ENCODE data around the gene MLEC.
A peak's percentile ranks its signal among the peaks of the same experiment; 100 is the strongest.

Gene MLEC

DNA sequence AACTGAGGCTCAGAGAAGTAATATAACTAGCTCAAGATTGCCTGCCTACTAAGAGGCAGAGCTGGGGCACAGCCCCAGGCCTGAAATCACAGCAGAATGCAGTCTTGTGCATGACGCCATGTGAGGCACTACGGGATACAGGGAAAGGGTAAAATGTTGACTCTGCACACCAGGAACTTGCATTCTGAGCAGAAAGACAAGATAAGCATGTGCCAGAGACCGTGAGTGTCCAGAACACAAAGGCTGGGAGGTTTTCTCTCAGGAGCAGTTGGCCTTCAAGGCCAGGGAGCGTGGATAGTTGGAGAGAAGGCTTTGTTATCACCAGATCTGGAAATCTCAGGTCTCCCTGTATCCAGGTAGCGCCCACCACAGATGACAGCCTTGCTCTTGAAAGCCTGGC lies 23.2 kb upstream of the MLEC start:
- peak overlapping the region in 1 of 2 donors; percentile 5 for H3K4me3 ChIP-seq (ENCODE audit: low read length in 2 of 2)
- WGBS, 2 donors (ENCODE audit: extremely low coverage in 2 of 2, insufficient read length in 2 of 2, insufficient replicate concordance in 1 of 2), result no CpG with 5 or more reads among the region's 5 CpGs

DNA sequence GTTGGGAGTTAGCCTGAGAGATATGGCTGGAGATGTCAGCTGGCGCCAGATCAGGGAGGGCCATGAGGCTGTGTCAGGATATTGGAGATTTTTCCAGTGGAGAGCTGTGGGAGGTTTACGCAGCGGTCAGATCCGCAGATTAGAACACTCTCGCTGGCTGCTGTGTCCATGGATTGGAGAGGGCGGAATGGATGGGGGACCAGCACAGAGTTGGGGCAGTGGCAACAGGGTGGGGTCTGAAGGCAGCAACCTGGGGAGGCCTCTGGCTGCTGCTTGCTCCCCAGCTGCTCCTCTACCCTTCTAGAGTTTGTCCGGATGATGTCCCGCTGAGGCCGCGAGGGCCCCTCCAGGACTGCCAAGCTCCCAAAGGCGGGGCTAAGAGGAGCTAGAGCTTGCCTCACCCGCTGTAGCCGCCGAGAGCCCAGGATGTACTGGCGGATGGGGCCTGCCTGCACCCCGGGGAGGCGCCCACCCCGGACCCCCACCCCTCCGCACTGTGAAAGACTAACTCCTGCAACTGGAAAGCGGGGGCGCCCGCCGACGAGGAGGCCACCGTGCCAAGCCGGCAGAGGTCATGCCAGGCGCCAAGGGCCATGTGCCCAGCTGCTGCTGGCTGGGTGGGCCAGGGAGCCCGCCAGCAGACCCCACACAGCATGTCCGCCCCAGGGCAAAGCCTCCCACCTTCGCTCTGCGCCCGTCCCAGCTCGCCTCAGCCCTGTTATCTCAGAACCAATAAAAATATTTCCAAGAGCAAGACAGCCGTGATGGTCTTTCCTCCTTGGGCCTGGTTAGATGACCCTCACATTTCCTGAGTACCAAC lies 20.2 kb upstream of the MLEC start:
- Histone ChIP-seq H2BK120ac (ENCODE audit: low read depth, low read length) (peak overlapping the region; percentile 52), H4K8ac (ENCODE audit: low read depth, low read length) (peak overlapping the region; percentile 57), H3K27me3 (ENCODE audit: control insufficient read depth in 3 of 3, insufficient read depth in 3 of 3, low read depth in 1 of 3, low read length in 3 of 3) (no peaks in the 10 kb centered on the region), H3K23ac (ENCODE audit: low read depth, low read length, poor library complexity) (no peak overlapping the region), H3K9me3 (replicated peaks in 1 of 2; ENCODE audit: control insufficient read depth in 2 of 2, insufficient read depth in 1 of 2, low read depth in 1 of 2, low read length in 2 of 2) (no peaks in the 10 kb centered on the region), H3K4me3 (ENCODE audit: low read length in 2 of 2) (no peak overlapping the region), H2BK5ac (ENCODE audit: low read length) (no peak overlapping the region), H3K4me2 (ENCODE audit: insufficient read depth, low read length, poor library complexity, severe bottlenecking) (no peak overlapping the region), H2AK5ac (ENCODE audit: low read depth, low read length) (peak overlapping the region; percentile 77), H3K4ac (ENCODE audit: low read length) (peak overlapping the region; percentile 29), H2BK15ac (ENCODE audit: low read length) (peak overlapping the region; percentile 95), H4K91ac (ENCODE audit: low read depth, low read length, poor library complexity) (no peak overlapping the region), H3K4me1 (ENCODE audit: control insufficient read depth in 2 of 2, insufficient read depth in 1 of 2, low read depth in 1 of 2, low read length in 2 of 2) (peaks cover 12 to 15% of the 10 kb centered on the region in 2 donors), H3K36me3 (replicated peaks in 1 of 2; ENCODE audit: control insufficient read depth in 2 of 2, insufficient read depth in 2 of 2, low read length in 2 of 2) (no peaks in the 10 kb centered on the region), H2AFZ (ENCODE audit: low read length) (no peak overlapping the region), H3K27ac (replicated peaks; ENCODE audit: low read length) (no peak overlapping the region), H3K18ac (ENCODE audit: low read length) (peak overlapping the region; percentile 67), H3K79me1 (ENCODE audit: low read depth, low read length) (no peaks in the 10 kb centered on the region), H2BK12ac (ENCODE audit: low read length) (peak overlapping the region; percentile 87), H3K14ac (ENCODE audit: low read length) (no peak overlapping the region), H3K9ac (ENCODE audit: low read depth, low read length, poor library complexity) (no peak overlapping the region)
- no CpG with 5 or more reads among the region's 34 CpGs for WGBS, 2 donors (ENCODE audit: extremely low coverage in 2 of 2, insufficient read length in 2 of 2, insufficient replicate concordance in 1 of 2)
- DNase-seq (ENCODE audit: low spot score), result no peak

More for the DNA sequence above, 23.2 kb upstream of the MLEC start:
- no peak overlapping the region for H2BK15ac ChIP-seq (ENCODE audit: low read length)
- H2AFZ ChIP-seq (ENCODE audit: low read length), result no peak overlapping the region
- H3K9ac ChIP-seq (ENCODE audit: low read depth, low read length, poor library complexity), result no peak overlapping the region
- no peak overlapping the region for H2BK5ac ChIP-seq (ENCODE audit: low read length)
- no peak overlapping the region for H3K18ac ChIP-seq (ENCODE audit: low read length)
- H4K8ac ChIP-seq (ENCODE audit: low read depth, low read length), result no peak overlapping the region
- H2AK5ac ChIP-seq (ENCODE audit: low read depth, low read length), result no peak overlapping the region
- H3K79me1 ChIP-seq (ENCODE audit: low read depth, low read length), result no peaks in the 10 kb centered on the region
- H3K23ac ChIP-seq (ENCODE audit: low read depth, low read length, poor library complexity), result no peak overlapping the region
- no peak overlapping the region for H3K4me2 ChIP-seq (ENCODE audit: insufficient read depth, low read length, poor library complexity, severe bottlenecking)
- H3K9me3 ChIP-seq (replicated peaks in 1 of 2; ENCODE audit: control insufficient read depth in 2 of 2, insufficient read depth in 1 of 2, low read depth in 1 of 2, low read length in 2 of 2), result no peaks in the 10 kb centered on the region
- H4K91ac ChIP-seq (ENCODE audit: low read depth, low read length, poor library complexity), result no peak overlapping the region
- no peak overlapping the region for H2BK12ac ChIP-seq (ENCODE audit: low read length)
- H2BK120ac ChIP-seq (ENCODE audit: low read depth, low read length), result no peak overlapping the region
- no peaks in the 10 kb centered on the region for H3K36me3 ChIP-seq (replicated peaks in 1 of 2; ENCODE audit: control insufficient read depth in 2 of 2, insufficient read depth in 2 of 2, low read length in 2 of 2)
- no peak for DNase-seq (ENCODE audit: low spot score)
- no peak overlapping the region for H3K4ac ChIP-seq (ENCODE audit: low read length)
- no peak overlapping the region for H3K27ac ChIP-seq (replicated peaks; ENCODE audit: low read length)
- no peaks in the 10 kb centered on the region for H3K27me3 ChIP-seq (ENCODE audit: control insufficient read depth in 3 of 3, insufficient read depth in 3 of 3, low read depth in 1 of 3, low read length in 3 of 3)
- H3K4me1 ChIP-seq (ENCODE audit: control insufficient read depth in 2 of 2, insufficient read depth in 1 of 2, low read depth in 1 of 2, low read length in 2 of 2), result peaks cover 6 to 9% of the 10 kb centered on the region in 2 donors
- H3K14ac ChIP-seq (ENCODE audit: low read length), result no peak overlapping the region

DNA sequence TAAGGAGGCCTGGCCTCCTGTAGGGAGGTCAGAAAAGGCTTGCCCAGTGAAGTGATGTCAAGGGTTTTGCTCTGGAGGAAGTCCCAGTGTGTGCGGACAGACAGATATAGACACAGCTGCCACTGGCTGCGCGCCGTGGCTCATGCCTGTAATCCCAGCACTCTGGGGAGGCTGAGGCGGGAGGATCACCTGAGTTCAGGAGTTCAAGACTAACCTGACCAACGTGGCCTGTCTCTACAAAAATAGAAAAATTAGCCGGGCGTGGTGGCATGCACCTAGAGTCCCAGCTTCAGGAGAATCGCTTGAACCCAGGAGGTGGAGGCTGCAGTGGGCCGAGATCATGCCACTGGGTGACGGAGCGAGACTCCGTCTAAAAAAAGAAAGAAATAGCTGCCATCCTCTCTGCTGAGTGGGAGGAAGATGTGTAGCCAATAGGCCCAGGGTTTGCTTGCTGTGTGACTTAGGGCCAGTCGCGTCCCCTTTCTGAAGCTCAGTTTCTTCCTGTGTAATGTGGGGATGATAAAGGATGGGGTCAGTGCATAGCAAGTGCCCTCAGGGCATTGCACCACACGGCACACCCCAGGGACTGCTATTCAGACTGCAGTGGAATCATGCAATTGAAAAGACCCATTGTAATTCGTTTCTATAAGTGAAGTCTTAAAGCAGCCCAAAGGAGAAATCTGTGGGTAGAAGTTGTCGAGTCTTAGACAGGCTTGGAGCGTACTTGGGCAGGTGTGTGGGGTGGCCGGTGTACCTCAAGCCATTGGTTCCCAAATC lies 18.7 kb upstream of the MLEC start:
- Histone ChIP-seq H3K4ac (ENCODE audit: low read length) (no peak overlapping the region), H3K36me3 (replicated peaks in 1 of 2; ENCODE audit: control insufficient read depth in 2 of 2, insufficient read depth in 2 of 2, low read length in 2 of 2) (no peaks in the 10 kb centered on the region), H2BK5ac (ENCODE audit: low read length) (no peak overlapping the region), H3K9me3 (replicated peaks in 1 of 2; ENCODE audit: control insufficient read depth in 2 of 2, insufficient read depth in 1 of 2, low read depth in 1 of 2, low read length in 2 of 2) (no peaks in the 10 kb centered on the region), H3K18ac (ENCODE audit: low read length) (no peak overlapping the region), H2AK5ac (ENCODE audit: low read depth, low read length) (no peak overlapping the region), H3K4me3 (ENCODE audit: low read length in 2 of 2) (no peak overlapping the region), H4K8ac (ENCODE audit: low read depth, low read length) (no peak overlapping the region), H3K23ac (ENCODE audit: low read depth, low read length, poor library complexity) (no peak overlapping the region), H2BK12ac (ENCODE audit: low read length) (no peak overlapping the region), H2AFZ (ENCODE audit: low read length) (peak overlapping the region; percentile 60), H4K91ac (ENCODE audit: low read depth, low read length, poor library complexity) (no peak overlapping the region), H3K79me1 (ENCODE audit: low read depth, low read length) (no peaks in the 10 kb centered on the region), H2BK15ac (ENCODE audit: low read length) (no peak overlapping the region), H2BK120ac (ENCODE audit: low read depth, low read length) (no peak overlapping the region), H3K4me1 (ENCODE audit: control insufficient read depth in 2 of 2, insufficient read depth in 1 of 2, low read depth in 1 of 2, low read length in 2 of 2) (peaks cover 12 to 15% of the 10 kb centered on the region in 2 donors), H3K27me3 (ENCODE audit: control insufficient read depth in 3 of 3, insufficient read depth in 3 of 3, low read depth in 1 of 3, low read length in 3 of 3) (no peaks in the 10 kb centered on the region), H3K9ac (ENCODE audit: low read depth, low read length, poor library complexity) (no peak overlapping the region), H3K4me2 (ENCODE audit: insufficient read depth, low read length, poor library complexity, severe bottlenecking) (no peak overlapping the region), H3K14ac (ENCODE audit: low read length) (no peak overlapping the region), H3K27ac (replicated peaks; ENCODE audit: low read length) (no peak overlapping the region)
- WGBS, 2 donors (ENCODE audit: extremely low coverage in 2 of 2, insufficient read length in 2 of 2, insufficient replicate concordance in 1 of 2), result no CpG with 5 or more reads among the region's 20 CpGs
- DNase-seq (ENCODE audit: low spot score), result no peak
